NCI-H2029 (cell line): Measurements from ENCODE around the gene ZDHHC11.
"Not testable (repeated sequence)": the region's sequence is repeated elsewhere in the genome, so short reads cannot be mapped to it uniquely, and the experiment has no call there.

Experiments
- DNase-seq: peaks from one replicate; lab custom pipeline; 2025; lab: John Stamatoyannopoulos, UW

ZDHHC11 gene

GRCh38 chr5:747303-747844 lies 103.4 kb downstream of the ZDHHC11 start:
- not testable (repeated sequence) for DNase-seq

DNA sequence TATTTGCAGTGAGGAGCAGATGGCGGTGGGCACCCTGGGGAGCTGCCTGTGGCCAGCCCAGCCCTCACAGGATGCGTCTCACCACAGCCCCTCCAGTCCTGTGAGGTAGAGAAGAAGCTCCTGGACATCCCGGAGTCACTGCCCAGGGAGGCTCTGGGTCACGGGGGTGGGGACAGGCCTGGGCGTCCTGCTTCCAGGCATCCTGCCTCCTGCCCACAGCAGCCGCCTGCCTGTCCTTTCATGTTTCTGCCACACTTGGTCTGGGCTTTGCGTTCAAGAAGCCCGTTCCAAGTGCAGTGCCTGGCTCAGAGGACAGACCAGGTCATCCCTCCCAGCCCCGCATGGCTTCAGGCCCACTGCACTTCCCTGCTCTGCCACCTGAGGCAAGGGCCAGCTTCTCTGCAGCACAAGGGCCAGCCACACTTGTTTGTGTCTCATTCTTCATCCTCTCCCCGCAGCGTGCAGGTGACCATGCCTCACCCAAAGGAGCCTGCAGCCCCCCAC lies 104.5 kb downstream of the ZDHHC11 start:
- DNase-seq: no peak
